M059J (cell line): Measurements from ENCODE around the gene TCP1. TPM values are rescaled to one million over a fixed set of nuclear protein-coding genes. Genes with fewer than 3 reads are reported as not detected.
"Not testable (repeated sequence)": the region's sequence is repeated elsewhere in the genome, so short reads cannot be mapped to it uniquely, and the experiment has no call there.

Source experiments
- DNase-seq: peaks from one replicate; pipeline ENCODE4 v3.0.0-alpha.2; 2012; ENCODE audit warnings: low read depth
- total RNA-seq: library from RNA; depleted of rRNA; stranded (reverse); fragments of >200 nt; shearing (Covaris generic); gene quantifications from 2 replicates; pipeline ENCODE4 v1.2.3, GENCODE V29; 2014; rRNA removed

Gene TCP1
- total RNA-seq, result 264 and 310 TPM in 2 replicates

DNA sequence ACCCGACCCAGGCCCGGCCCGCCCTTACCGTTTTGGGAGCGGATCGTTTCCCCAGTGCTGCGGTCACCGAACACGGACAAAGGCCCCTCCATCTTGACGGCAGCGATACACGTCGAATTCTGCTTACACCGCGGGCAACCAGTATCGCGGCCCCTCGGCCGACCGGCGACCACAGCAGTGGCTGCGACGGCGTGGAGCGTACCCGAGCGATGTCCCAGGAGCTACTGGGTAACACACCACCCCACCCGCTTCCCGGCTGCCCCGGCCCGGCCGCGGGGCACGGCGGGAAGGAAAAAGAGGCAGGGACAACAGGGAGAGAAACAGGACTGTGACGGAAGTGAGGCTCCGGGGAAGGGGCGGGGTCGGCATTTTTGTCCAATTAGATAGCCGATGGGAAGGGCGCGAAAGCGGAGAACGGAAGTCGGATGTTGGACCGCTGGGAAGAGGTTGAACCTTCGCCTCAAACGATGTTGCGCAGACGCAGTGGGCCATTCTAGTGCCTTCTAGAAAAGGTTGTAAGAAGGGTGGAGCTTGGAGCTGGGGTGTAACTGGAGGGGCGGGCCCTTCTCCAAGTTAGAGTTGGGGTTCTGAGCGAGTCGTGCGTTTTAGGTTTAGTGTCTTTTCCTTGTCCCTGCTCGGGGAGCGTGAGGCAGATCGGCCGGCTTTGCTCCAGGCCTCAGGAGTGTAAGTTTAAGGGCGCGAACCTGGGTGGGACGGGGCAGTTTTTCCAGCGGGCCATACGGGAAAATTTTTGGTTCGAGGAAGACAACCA, at the start of gene TCP1:
Gene TCP1, minus strand, starts transcription at position 226 of the 772 bp plus-strand sequence. Its CDS starts 134 bp downstream, at position 92.
- DNase-seq, result peak; percentile 100

DNA sequence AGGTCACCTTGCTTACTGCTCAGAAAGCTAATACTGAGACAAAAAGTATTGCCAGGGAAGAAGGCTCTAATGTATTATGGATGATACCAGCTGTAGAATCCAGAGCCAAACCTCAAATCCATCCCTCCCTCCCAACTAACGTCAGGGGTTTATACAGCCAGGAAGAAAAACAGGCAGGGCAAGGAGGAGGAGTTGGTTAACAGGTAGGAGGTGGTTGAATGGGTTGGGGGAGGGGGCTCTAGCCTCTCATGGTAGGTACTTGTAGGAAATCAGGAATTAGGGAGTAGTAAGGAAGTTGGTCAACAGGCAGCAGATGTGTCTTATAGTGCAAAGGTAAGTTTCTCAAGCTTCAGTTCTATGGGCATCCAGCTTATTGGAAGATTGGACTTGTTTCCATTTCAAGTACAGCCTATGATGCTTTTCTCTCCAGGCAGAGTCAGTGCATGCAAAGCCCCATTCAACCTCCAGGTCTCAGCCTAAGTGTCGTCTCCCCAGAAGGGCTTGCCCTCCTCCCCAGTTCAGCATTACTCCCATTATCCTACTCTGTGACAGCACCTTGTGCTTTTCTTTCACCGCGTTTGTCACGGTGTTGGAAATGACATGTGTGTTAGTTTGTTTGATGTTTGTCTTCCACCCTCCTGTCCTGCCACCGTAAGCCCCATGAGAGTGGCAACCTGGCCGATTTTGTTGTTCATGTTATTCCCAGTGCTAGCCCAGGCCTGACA, 48.8 kb upstream of the TCP1 start:
- DNase-seq, result no peak

DNA sequence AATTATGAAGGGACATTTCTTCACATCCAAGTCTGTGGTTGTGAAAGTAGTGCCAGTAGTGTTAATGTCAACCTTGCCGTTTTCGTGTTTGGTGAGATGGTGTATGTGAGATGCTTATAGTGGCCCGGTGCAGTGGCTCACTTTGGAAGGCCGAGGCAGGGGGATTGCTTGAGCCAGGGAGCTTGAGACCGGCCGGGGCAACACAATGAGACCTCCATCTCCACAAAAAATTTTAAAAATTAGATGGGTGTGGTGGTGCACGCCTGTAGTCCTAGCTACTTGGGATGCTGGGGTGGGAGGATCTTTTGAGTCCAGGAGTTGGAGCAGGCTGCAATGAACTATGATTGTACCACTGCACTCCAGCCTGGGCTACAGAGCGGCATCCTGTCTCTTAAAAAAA, 48.1 kb upstream of the TCP1 start:
- DNase-seq, result no peak

DNA sequence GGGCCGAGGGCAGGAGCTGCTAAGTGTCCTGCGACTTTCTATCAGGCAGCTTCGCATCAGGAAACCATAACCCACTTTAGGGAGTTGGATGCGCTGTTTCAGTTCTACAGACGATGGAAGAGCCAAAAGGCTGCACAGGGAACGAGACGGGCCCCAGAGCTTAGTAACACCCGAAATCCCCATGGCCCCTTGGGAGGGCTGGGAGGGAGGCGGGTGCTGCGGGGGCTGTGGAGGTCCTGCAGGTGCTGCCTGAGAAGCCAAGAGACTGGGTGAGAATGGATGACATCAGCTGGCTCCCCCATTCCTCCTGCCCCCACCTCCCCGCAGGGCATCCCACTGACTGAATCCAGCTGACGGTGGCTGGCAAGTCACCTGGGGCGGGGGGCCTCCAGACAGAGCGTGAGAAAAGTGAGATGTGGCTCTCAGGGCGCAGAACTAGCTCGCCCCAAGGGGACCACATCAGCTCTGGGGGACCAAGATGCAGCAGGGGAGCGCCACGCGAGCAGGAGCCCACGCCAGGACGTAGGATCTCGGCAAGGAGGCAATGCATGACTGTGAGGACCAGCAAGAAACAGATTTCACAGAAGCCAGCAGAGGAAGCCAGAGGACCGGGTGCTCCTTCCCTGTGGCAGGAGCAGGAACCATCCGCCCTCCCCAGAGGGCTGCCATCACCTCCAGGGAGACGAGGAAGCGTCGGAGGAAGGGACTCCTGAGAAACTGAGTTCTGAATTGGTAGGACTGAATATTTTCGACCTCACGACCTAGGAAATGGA, 47.5 kb upstream of the TCP1 start:
- DNase-seq, result no peak

DNA sequence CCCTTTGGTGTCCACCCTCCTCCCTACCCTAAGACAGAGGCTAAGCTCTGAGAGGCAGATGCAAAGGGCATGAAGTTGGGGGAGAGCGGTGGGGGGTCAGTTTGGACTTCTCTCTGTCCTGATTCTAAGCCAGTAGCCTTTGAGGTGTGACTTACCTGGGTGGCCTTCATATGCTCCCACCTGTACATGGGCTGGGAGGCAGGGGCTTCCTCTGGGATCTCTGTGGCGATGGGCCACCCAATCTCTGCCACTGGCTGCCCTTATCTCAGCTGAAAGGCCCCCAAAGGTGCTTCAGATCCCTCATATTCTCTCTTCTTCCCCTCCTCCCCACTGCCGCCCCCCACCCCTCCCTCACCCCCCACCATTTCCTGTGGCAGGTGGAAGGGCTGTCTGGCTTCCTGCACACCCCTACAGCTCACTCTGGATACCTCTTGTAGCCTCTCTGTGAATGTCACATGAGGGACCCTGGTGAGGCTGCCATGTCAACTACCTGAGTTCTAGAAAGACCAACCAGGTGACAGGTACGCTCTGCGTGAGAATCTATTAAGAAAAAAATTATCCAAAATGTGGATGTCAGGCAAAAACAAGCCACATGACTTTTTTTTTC, 44.7 kb upstream of the TCP1 start:
- no peak for DNase-seq

DNA sequence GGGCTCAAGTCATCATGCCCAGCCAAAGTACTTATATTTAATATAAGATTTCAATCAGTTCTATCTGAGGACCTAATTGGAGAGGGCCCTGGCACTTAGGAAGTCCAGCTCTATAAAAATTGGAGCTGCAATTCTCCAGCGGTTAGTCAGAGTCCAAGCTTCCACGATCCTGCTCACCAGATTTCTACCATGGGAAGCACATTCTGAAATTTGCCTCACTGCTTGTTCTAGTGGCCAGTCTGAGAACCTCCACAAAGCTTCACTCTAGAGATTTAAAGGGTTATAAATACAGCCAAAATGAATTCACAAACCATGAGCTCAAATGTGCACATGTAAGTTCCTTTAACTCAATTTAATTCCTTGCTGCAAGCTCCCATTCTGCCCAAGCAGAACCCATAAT, 44.2 kb upstream of the TCP1 start:
- peak; percentile 54 for DNase-seq

DNA sequence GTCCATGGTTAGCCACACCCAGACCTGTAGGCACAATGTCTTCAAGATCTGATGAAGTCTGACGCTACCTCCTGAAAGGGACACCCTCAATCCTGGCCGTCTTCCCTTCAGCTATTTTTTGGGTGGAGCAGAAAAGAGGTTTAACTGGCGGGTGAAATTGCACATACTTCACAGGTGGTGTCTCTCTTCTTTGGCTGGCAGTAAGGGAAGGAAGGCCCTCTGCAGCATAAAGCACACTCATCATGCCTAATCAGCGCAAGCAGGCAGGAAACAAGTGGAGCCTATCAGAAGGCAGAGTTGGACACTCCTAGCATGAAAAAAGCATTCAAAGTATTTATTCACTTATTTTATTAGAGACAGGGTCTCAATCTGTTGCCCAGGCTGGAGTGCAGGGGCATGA, 43.5 kb upstream of the TCP1 start:
- DNase-seq, result no peak

DNA sequence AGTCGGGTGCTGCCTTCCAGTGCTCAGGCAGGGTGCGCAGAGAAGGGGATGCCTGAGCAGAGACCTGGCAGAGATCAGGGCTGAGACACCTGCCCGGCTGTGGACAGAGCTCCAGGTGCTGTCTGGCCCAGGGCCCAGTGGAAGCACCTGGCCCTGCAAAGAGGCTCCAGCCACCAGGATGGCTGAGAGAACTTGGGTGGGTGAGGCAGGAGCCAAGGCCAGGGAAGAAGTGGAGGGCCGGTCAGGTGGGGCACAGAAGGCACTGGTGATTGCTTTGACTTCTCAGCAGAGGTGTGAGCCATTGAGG, 41.9 kb upstream of the TCP1 start:
- no peak for DNase-seq

DNA sequence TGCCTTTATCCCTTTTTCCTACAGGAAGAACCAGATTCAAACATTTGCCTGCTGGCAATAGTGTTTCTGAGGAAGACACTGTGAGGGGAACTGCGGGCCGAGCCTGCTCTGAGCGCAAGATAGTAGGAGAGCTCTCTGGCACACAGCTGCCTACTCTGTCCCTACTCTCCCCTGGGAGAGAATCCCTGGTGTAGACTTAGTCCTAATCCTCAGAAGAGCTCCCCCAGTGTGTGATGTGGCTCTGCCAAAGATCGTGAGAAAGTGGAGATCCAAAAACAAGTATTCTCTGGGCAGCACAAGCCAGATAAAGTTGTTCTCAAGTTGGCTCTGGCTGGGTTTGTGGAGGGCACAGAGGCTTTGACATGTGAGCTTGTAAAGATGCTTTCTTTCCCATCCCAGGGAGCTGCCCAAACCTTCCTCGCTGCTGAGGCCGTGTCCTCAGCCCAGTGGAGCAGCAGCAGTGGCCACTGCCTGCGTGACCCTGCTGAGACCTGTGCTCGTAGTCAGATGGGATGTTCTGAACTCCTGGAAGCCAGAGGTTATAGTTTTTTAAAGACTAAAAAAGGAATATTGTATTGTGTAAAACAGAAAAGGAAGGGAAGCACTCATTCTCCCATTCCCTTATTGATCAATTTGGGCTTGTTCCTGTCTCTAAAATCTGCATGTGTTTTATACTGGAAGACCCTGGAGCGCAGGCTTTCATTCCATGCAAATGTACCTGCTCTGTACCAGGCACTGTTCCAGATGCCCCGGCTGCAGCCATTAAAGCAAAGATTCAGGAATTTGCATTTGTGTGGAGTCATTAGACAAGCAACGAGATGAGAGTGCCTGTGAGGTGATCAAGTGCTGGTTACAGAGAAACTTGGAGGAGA, 41.3 kb upstream of the TCP1 start:
- DNase-seq, result no peak

DNA sequence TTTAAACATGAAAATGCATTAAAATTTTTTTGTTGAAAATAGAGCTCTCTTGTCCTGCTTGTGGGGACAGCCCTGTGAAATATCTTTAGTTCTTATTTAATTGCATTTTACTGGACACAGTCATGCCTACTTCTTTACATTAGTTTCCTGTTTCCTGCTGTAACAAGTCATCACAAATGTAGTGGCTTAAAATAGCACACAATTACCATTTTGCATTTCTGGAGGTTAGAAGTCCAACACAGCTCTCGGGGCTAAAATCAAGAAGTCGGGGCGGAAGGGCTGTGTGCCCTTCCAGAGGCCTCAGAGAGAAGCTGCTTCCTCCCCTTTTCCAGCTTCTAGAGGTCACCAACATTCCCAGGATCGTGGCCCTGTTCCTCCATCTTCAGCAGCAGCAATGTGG, 40.1 kb upstream of the TCP1 start:
- DNase-seq, result no peak

DNA sequence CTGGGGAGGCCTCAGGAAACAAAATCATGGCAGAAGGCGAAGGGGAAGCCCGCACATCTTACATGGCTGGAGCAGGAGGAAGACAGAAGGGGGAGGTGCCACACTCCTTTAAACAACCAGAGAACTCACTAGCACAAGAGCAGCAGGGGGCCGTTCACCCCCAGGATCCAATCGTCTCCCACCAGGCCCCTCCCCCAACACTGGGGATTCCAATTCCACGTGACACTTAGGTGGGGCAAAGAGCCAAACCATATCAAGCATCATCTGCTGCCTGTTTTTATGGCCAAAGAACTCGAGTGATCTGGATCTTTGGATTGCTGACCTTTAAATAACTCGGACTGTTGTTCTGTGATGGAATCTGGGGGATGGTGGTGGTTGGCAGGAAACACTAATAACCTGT, 38.7 kb upstream of the TCP1 start:
- DNase-seq, result no peak

DNA sequence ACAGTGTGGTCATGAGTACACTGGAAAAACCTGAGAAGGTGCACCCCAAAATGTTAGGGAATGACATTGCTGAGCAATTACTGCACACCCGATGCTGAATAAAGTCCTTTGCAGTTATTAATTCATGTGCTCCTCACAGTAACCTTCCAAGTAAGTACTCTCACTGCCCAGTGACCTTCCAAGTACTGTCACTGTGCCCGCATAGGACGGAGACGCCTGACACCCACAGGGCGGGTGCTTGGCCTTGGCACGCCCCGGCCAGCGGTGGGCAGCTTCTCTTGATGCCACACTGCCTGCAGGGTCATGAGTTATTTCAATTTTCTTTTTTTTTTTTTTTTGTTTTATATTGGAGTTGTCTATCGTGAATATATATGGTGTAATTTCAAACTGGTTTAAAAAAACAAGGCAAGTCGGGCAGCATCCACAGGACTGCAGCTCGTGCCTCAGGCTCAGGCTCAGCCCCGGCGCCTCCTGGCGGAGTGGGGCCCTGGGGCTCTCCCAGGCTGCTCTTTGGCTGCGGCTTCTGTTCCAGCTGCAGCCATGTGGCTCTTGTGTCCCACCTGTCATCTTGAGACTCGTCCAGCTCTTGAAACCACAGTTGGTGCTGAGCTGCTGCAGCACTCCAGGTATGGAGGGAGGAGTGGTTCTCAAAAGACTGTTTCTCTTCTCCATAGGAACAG, 37.7 kb upstream of the TCP1 start:
- no peak for DNase-seq

DNA sequence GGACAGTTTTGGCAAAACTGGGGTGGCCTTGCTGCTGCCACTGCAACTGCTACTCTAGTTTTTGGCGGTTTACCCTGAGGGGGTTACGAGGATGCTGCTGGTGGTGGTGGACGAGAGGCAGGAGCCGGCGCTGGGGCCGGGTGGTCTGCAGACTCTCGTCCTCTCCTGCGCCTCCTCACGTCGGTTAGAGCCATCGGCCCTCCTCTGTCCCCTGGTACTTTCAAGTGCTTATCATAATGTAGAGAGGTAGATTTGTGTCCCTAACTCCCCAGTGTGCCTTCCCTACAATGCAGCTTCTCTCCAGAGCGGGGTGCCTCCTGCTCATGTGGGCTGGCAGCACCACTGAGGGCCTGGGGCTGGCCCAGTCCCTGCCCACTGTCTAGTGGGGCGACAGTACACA, 36.6 kb upstream of the TCP1 start:
- DNase-seq, result no peak

DNA sequence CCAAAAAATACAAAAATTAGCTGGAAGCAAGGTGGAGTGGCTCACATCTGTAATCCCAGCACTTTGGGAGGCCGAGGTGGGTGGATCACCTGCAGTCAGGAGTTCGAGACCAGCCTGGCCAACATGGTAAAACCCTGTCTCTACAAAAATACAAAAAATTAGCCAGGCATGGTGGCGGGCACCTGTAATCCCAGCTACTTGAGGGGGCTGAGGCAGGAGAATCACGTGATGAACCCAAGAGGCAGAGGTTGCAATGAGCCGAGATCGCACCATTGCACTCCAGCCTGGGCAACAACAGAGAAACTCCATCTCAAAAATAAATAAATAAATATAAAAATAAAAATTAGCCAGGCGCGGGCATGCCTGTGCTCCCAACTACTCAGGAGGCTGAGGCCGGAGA, 35.3 kb upstream of the TCP1 start:
- DNase-seq, result not testable (repeated sequence)

DNA sequence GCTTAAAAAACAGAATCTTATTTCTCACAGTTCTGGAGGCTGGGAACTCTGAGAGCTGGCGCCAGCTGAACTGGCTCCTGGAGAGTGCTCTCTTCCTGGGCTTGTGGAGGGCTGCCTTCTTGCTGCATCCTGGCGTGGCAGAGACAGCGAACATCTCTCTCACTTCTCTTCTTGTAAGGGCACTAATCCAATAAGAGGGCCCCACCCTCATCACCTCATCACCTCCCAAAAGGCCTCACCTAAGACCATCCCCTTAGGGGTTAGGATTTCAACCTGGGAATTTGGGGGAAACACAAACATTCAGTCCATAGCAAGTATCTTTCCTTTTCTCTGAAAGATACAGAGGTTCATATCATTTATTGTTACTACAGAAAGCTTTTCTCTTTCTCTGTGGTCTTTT, 34.6 kb upstream of the TCP1 start:
- no peak for DNase-seq

DNA sequence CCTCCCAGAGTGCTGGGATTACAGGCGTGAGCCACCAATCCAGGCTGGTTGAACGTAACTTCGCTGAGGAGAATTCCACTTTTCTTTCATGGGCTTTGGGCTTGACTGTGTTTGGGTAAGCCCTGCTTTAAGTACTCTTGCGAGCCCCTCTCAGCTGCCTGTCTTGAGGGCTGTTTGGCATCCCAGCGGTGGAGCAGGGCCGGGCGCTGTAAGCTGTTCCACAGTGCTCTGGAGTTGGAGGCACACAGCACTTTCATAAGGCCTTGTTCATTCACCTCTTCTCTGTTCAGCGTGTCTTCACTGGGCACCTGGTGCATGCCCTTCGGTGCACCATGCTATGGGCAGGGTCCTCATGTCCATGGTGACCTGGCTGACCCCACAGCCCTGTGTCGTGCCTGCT, 32.3 kb upstream of the TCP1 start:
- DNase-seq, result no peak

DNA sequence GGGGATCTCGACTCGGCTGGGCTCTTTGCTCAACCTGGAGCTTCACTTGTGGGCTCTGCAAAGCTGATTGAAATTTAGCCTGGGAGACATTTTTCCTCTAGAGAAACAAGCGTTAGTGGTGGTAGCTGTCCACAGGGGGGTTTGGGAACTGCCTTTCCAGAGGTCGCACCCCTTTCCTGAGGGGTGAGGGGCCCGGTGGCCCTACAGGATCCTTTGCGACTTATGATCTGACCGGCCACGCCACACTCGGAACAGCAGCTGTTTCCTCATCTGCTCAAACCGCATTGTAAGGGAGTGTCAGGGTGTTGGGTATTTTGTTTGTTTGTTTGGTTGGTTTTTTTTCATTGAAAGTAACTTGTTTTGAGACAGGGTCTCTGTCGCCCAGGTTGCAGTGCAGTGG, 31.7 kb upstream of the TCP1 start:
- no peak for DNase-seq

DNA sequence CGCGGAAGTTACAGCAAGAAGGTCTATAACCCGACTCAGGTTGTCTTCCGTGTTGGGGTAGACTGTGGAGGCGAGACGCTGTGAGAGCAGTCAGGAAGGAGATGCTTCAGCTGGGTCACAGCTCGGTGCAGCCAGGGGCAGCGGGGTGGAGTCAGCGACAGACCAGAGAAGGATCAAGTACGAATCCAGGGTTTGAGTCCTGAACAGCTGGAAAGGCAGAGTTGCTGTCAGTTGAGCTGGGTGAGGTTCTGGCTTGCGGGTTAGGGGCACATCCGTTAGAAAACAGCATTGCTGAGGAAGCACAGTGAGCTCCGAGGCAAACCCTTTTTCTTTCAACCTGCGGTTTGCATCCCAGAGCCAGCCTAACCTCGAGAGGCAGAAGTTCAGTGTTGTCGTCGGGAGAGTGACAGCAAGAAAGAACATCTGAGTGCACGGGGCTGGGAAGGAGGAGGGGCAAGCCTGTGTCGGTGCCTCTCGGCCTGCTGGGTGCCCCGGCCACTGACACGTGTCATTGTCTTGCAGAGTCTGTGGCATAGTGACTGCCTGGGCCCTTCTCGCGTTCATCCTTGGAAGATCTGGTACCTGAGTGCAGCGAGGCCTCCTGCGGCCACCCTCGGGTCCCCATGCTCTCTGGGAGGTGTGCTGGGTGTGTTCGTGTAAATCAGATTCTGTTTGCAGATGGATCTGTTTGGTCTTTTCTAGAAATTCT, 30.7 kb upstream of the TCP1 start:
- no peak for DNase-seq

DNA sequence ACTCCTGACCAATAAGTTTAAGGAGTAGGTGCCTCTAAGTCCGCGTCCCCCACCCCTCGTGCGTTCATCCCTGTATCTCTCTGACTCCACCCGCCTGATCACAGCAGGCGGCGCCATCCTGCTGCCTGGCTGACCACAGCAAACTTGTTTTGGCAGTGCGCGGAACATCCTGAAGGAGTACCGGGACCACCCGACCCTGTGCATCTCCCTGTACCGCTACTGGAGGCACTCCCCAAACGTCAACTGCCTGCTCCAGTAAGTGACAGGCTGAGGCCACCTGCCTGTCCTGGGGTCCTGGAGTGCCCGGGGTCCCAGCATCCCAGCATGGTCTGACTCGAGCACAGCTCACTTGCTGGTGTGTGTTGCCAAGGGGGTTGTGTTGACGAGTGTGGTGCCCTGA, 29.7 kb upstream of the TCP1 start:
- no peak for DNase-seq
